HCT116 (cell line): Measurements from ENCODE around the gene PKHD1. TPM values are rescaled to one million over a fixed set of nuclear protein-coding genes. Genes with fewer than 3 reads are reported as not detected.

ENCODE experiments used
- ATAC-seq: fragments of 200-7000 bp; cut with Tn5 transposase; 2 replicates; pipeline ENCODE4 v1.9.1; 2020; ENCODE audit warnings: mild to moderate bottlenecking, moderate library complexity
- BruUV-seq: library from RNA; stranded (reverse); fragments of 400-500 nt; replicated peaks from 2 replicates; lab custom pipeline; 2021; lab: Mats Ljungman, UMichigan
- CTCF ChIA-PET: fragments of 300-600 bp; sonication (Branson Sonifier 250); formaldehyde crosslinking; loops from one replicate; lab custom pipeline; 2021; ENCODE audit warnings: antibody characterized with exemption; lab: Charles Lee
- POLR2A ChIA-PET: fragments of 300-600, 350-600 bp; sonication (Branson Sonifier 250); formaldehyde crosslinking; loops from one replicate; lab custom pipeline; 2021; ENCODE audit warnings: antibody characterized with exemption; lab: Charles Lee
- RAD21 ChIA-PET, 2 experiments: fragments of 300-600 bp; sonication (Branson Sonifier 250); formaldehyde crosslinking; loops; one replicate each; lab custom pipeline; 2023; ENCODE audit warnings: low total read pairs in 2 of 2; ENCODE audit not compliant: uncharacterized antibody in 2 of 2, unreplicated experiment in 2 of 2, low non-redundant PET in 1 of 2; lab: Charles Lee
- DNase-seq: peaks from one replicate; pipeline ENCODE4 v3.0.0-alpha.2; 2010; ENCODE audit warnings: low read depth, low spot score
- H2AFZ ChIP-seq: fragments of 200-600 bp; shearing (Covaris generic), sonication (generic); 2 replicates; pipeline ENCODE4 v1.6.1; 2017; ENCODE audit warnings: low read depth, mixed run types, mixed read lengths, antibody characterized with exemption, low read length; ENCODE audit not compliant: poor library complexity, severe bottlenecking
- H3K27ac ChIP-seq: 2 replicates; pipeline ENCODE4 v1.5.1; 2012; ENCODE audit warnings: low read depth, low read length
- H3K27me3 ChIP-seq: fragments of 200-600 bp; sonication (generic); 2 replicates; pipeline ENCODE4 v1.6.1; 2016; ENCODE audit warnings: mixed run types, low read length, mixed read lengths; ENCODE audit not compliant: insufficient read depth
- H3K36me3 ChIP-seq, 2 experiments: fragments of 200-500 bp in 1 of 2; fragments of 200-600 bp in 1 of 2; sonication (Bioruptor generic) in 1 of 2; sonication (generic) in 1 of 2; 2 replicates each; pipeline versions ENCODE4 v1.5.1 to v1.6.1; 2014 to 2016; ENCODE audit warnings: low read length in 2 of 2, inconsistent platforms in 1 of 2, mixed read lengths in 1 of 2, mixed run types in 1 of 2; ENCODE audit not compliant: insufficient read depth in 2 of 2, control insufficient read depth in 1 of 2
- H3K4me1 ChIP-seq, 2 experiments: fragments of 200-600 bp in 1 of 2; sonication (generic) in 1 of 2; 2 replicates each; pipeline versions ENCODE4 v1.5.1 to v1.6.1; 2012 to 2017; ENCODE audit warnings: low read length in 2 of 2, inconsistent platforms in 1 of 2, mild to moderate bottlenecking in 1 of 2, mixed read lengths in 1 of 2, mixed run types in 1 of 2, moderate library complexity in 1 of 2; ENCODE audit not compliant: insufficient read depth in 2 of 2, control insufficient read depth in 1 of 2
- H3K4me2 ChIP-seq: fragments of 200-600 bp; sonication (generic); 2 replicates; pipeline ENCODE4 v1.6.1; 2017; ENCODE audit warnings: mixed run types, low read length, mixed read lengths
- H3K4me3 ChIP-seq, 2 experiments: fragments of 200-600 bp in 1 of 2; sonication (generic) in 1 of 2; replicated peaks in 1 of 2; 2 replicates each; pipeline ENCODE4 v1.5.1; 2011 to 2016; ENCODE audit warnings: low read length in 2 of 2, control low read depth in 1 of 2, low read depth in 1 of 2, mild to moderate bottlenecking in 1 of 2, mixed read lengths in 1 of 2, mixed run types in 1 of 2
- H3K79me2 ChIP-seq: fragments of 200-600 bp; sonication (generic); 2 replicates; pipeline ENCODE4 v1.6.1; 2017; ENCODE audit warnings: mild to moderate bottlenecking, mixed run types, low read length, moderate library complexity, mixed read lengths; ENCODE audit not compliant: insufficient read depth
- H3K9ac ChIP-seq: fragments of 200-600 bp; sonication (generic); 2 replicates; pipeline ENCODE4 v1.6.1; 2016; ENCODE audit warnings: low read length, mixed read lengths
- H3K9me2 ChIP-seq: fragments of 200-600 bp; sonication (generic), shearing (Covaris generic); 2 replicates; pipeline ENCODE4 v1.6.1; 2017; ENCODE audit warnings: mixed run types, mild to moderate bottlenecking, moderate library complexity; ENCODE audit not compliant: insufficient read depth
- H3K9me3 ChIP-seq, 2 experiments: fragments of 200-500 bp in 1 of 2; fragments of 200-600 bp in 1 of 2; sonication (Bioruptor generic) in 1 of 2; sonication (generic) in 1 of 2; 2 replicates each; pipeline ENCODE4 v1.6.1; 2014 to 2017; ENCODE audit warnings: low read length in 2 of 2, mixed read lengths in 2 of 2, inconsistent platforms in 1 of 2, low read depth in 1 of 2, mild to moderate bottlenecking in 1 of 2, mixed run types in 1 of 2, moderate library complexity in 1 of 2; ENCODE audit not compliant: control insufficient read depth in 1 of 2, insufficient read depth in 1 of 2
- H4K20me1 ChIP-seq: fragments of 200-600 bp; sonication (generic), shearing (Covaris generic); 2 replicates; pipeline ENCODE4 v1.6.1; 2017; ENCODE audit warnings: mixed run types, mild to moderate bottlenecking, moderate library complexity; ENCODE audit not compliant: insufficient read depth
- CBX3 ChIP-seq: IDR thresholded peaks from 2 replicates; pipeline ENCODE4 v1.6.1; 2012; ENCODE audit warnings: low read depth
- CEBPB ChIP-seq: IDR thresholded peaks from 2 replicates; pipeline ENCODE4 v1.6.1; 2012; ENCODE audit warnings: low read depth
- EGR1 ChIP-seq: IDR thresholded peaks from 2 replicates; pipeline ENCODE4 v1.6.1; 2012; ENCODE audit warnings: low read depth
- EZH2 ChIP-seq: fragments of 200-600 bp; sonication (generic); IDR thresholded peaks from 2 replicates; pipeline ENCODE4 v1.6.1; 2017; ENCODE audit warnings: antibody characterized with exemption, mixed run types
- EZH2phosphoT487 ChIP-seq: fragments of 200-600 bp; IDR thresholded peaks from 2 replicates; pipeline ENCODE4 v1.6.1; 2018; ENCODE audit warnings: antibody characterized with exemption, borderline replicate concordance
- POLR2A ChIP-seq: IDR thresholded peaks from 2 replicates; pipeline ENCODE4 v1.7.0; 2011; ENCODE audit warnings: borderline replicate concordance; ENCODE audit not compliant: insufficient read depth, insufficient read length; ENCODE audit errors: extremely low read depth
- POLR2AphosphoS5 ChIP-seq: IDR thresholded peaks from 2 replicates; pipeline ENCODE4 v1.6.1; 2011; ENCODE audit warnings: mild to moderate bottlenecking, low read depth, low read length, moderate library complexity
- SIN3A ChIP-seq: IDR thresholded peaks from 2 replicates; pipeline ENCODE4 v1.6.1; 2012; ENCODE audit warnings: low read depth
- SP1 ChIP-seq: IDR thresholded peaks from 2 replicates; pipeline ENCODE4 v1.6.1; 2012; ENCODE audit warnings: low read depth
- SRF ChIP-seq: IDR thresholded peaks from 2 replicates; pipeline ENCODE4 v1.6.1; 2012; ENCODE audit warnings: low read depth
- ZFX ChIP-seq: fragments of 450-650 bp; IDR thresholded peaks from 2 replicates; pipeline ENCODE4 v1.6.1; 2017
- intact Hi-C: fragments of 100-400 bp; cut with micrococcal nuclease; formaldehyde crosslinking; loops from 2 replicates; pipeline ENCODE4 v1.10.0; 2022
- total RNA-seq: library from RNA; stranded (reverse); gene quantifications from one replicate; pipeline ENCODE4 v1.2.1, GENCODE V29; 2021; ENCODE audit not compliant: unreplicated experiment
- TF ChIP-seq, protein P1 (sequence below), 3 experiments: fragments of 200-600 bp in 1 of 3; sonication (generic) in 1 of 3; IDR thresholded peaks in 2 of 3; conservative IDR thresholded peaks in 1 of 3; 2 replicates each; pipeline ENCODE4 v1.5.1; 2012 to 2017; ENCODE audit warnings: low read depth in 2 of 3, low read length in 2 of 3, antibody characterized with exemption in 1 of 3, borderline replicate concordance in 1 of 3, control low read depth in 1 of 3, mild to moderate bottlenecking in 1 of 3, mixed read lengths in 1 of 3, mixed run types in 1 of 3, moderate library complexity in 1 of 3; ENCODE audit not compliant: insufficient read depth in 1 of 3

PKHD1 gene
- total RNA-seq, 1 experiment from 2014 or later: not detected

DNA sequence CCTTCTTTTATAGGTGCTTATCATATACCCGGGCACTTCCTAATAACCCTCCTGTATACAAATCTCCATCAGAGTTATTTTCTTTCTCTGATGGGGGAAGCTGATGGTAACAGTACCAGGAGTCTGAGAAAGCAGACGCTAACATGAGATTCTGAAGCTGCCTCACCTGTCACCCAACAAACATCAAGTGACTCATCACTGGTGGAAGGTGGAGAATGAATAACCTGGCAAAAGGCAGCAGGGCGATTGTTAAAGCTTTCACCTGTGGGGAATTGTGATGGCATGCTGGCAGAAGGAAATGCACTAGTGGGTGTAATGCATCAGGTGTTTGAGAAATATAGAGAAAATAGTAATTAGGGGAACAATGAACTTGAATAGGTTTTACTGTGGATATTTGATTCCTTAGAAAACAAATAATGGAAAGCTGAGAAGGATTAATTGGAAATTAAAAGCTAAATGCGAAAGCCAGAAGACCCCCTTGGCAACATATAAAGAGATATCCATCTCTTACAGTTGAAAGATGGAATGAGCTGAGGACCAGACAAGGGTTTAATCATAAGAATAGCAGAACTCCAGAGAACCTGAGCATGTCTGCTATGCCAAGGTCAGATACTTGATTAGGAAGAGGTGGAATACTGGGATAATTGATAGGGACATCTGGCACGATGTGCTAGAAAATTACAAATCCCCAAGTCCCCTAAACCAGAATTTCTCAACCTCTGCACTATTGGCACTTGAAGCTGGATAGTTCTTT lies 517.1 kb downstream of the PKHD1 start (continued):
- no peak for TF ChIP-seq CEBPB
- TF ChIP-seq POLR2A: no peak
- TF ChIP-seq SRF: no peak
- TF ChIP-seq EGR1: no peak
- TF ChIP-seq, protein P1, sequence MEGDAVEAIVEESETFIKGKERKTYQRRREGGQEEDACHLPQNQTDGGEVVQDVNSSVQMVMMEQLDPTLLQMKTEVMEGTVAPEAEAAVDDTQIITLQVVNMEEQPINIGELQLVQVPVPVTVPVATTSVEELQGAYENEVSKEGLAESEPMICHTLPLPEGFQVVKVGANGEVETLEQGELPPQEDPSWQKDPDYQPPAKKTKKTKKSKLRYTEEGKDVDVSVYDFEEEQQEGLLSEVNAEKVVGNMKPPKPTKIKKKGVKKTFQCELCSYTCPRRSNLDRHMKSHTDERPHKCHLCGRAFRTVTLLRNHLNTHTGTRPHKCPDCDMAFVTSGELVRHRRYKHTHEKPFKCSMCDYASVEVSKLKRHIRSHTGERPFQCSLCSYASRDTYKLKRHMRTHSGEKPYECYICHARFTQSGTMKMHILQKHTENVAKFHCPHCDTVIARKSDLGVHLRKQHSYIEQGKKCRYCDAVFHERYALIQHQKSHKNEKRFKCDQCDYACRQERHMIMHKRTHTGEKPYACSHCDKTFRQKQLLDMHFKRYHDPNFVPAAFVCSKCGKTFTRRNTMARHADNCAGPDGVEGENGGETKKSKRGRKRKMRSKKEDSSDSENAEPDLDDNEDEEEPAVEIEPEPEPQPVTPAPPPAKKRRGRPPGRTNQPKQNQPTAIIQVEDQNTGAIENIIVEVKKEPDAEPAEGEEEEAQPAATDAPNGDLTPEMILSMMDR (IDR thresholded peaks at IDR 0.05 in 2 of 3, conservative IDR thresholded peaks at IDR 0.05 in 1 of 3; ENCODE audit: borderline replicate concordance in 1 of 3, insufficient read depth in 1 of 3, low read depth in 2 of 3, low read length in 2 of 3): no peak

DNA sequence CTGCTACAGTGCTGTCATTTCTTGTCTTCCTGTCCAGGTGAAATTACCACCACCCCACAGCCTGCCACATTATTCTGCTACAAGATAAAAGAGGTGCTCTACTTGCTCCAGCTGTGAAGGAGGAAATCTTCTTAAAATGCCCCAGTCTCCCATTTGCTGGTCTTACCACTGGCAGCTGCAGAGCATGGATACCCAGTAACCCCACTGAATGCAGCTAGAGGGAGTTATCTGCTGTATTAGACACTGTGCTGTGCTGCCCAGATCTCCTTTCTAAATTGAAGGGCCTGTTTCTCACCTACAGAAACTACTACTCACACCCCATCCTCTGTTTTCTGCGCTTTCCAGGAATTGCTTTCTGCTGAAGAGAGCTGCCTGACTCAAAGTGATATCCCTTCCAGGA lies 517.8 kb downstream of the PKHD1 start:
- intact Hi-C loops: no loop called here
- Histone ChIP-seq H3K36me3 (no peaks in the 10 kb centered on the region), H2AFZ (no peak overlapping the region), H3K79me2 (no peaks in the 10 kb centered on the region), H3K4me1 (no peaks in the 10 kb centered on the region), H3K4me2 (no peak overlapping the region), H3K27me3 (no peaks in the 10 kb centered on the region), H4K20me1 (no peaks in the 10 kb centered on the region), H3K9me2 (no peaks in the 10 kb centered on the region), H3K4me3 (no peak overlapping the region), H3K27ac (no peak overlapping the region), H3K9ac (no peak overlapping the region), H3K9me3 (peaks cover 3 to 18% of the 10 kb centered on the region in 2 experiments; a peak in 2 of 4 replicates)
- CTCF ChIA-PET: no interaction called here
- no TSS peak for BruUV-seq
- ATAC-seq (no peak), DNase-seq (no peak)
- TF ChIP-seq SP1 (no peak), EZH2phosphoT487 (no peak), EGR1 (no peak), SIN3A (no peak), ZFX (no peak), EZH2 (no peak), POLR2A (no peak), POLR2AphosphoS5 (no peak), CEBPB (no peak), SRF (no peak), CBX3 (no peak)
- TF ChIP-seq, protein P1 (IDR thresholded peaks at IDR 0.05 in 2 of 3, conservative IDR thresholded peaks at IDR 0.05 in 1 of 3; ENCODE audit: borderline replicate concordance in 1 of 3, insufficient read depth in 1 of 3, low read depth in 2 of 3, low read length in 2 of 3): no peak
- RAD21 ChIA-PET: no interaction called here
- POLR2A ChIA-PET: no interaction called here
